T-helper 2 cell treated with Interferon-gamma antibody and Interleukin-4, amounts not matched to agents 5 μg/mL and 100 μg/mL, for 36 hours (primary cell): Measurements from ENCODE around the gene CETN2.

Source experiments
- DNase-seq: peaks from one replicate; pipeline ENCODE4 v3.0.0; 2021; ENCODE audit warnings: low spot score
- H3K27ac Mint-ChIP-seq: one replicate; pipeline ENCODE4 v1.8.0; 2021; ENCODE audit warnings: mild to moderate bottlenecking, mixed read lengths
- H3K27me3 Mint-ChIP-seq: one replicate; pipeline ENCODE4 v1.8.0; 2021; ENCODE audit warnings: low read depth, mixed read lengths
- H3K36me3 Mint-ChIP-seq: one replicate; pipeline ENCODE4 v1.8.0; 2021; ENCODE audit warnings: low read depth, mixed read lengths
- H3K4me1 Mint-ChIP-seq: one replicate; pipeline ENCODE4 v1.8.0; 2021; ENCODE audit warnings: low read depth, mixed read lengths
- H3K4me3 Mint-ChIP-seq: one replicate; pipeline ENCODE4 v1.8.0; 2022; ENCODE audit warnings: mild to moderate bottlenecking, moderate library complexity, mixed read lengths
- H3K9me3 Mint-ChIP-seq: one replicate; pipeline ENCODE4 v1.8.0; 2021; ENCODE audit warnings: mixed read lengths

Gene CETN2

DNA sequence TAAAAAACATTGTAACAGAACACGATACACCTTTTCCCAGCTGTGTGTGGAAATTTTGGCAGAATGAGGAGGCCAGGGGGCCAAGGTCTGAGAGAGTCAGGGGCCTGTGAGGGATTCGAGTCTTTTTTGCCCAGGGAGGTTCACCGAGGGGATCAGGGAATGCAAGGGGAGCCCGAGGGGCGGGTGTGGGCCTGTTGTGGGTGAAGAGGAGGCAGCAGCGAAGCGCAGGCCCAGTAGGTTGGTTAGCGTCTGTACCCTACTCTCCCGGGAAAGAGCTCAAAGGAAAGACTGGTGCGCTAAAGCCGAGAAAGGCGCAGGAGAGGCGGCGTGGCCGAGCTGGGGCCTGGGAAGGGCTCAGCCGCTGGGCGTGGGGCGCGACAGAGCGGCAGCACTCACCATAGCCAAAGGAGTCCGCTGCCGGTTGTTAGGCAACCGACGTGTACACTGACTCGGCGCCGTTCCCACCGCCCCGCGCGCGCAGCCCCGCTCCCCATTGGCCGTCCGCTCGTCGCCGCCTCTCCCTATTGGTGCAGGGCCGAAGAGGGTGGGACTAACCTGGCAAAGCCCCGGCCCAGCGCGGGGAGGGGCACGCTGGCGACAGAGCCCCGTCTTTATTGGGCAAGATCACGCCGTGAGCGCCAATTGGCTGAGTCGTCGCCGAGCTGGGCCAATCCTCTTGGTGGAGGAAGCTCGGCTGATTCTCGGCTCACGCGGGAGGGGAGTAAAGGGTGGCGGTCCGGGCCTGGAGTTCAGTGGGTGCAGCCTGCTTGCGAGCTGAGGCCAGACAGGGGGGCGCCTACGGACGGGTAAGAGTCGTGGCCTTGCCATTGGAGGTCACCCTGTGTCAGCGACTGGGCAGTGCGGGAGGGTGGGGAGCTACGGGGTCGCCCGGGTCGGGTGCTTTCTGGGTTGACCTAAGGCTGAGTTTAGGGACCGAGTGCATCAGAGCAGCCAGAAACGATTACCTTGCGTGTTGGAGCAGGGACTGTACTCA, at the start of gene CETN2, which contains the start of gene NSDHL:
TSS of gene CETN2 (minus strand) at position 446 of the 994 bp plus-strand sequence. CDS start at position 399, 47 bp downstream.
TSS of gene NSDHL (plus strand) at position 752 of the 994 bp plus-strand sequence. CDS start 15,262 bp downstream, outside the sequence.
- H3K9me3 Mint-ChIP-seq = no peaks in the 10 kb centered on the region
- H3K27ac Mint-ChIP-seq = peak within 1 kb of the TSS; percentile 95
- H3K36me3 Mint-ChIP-seq = peaks cover 15% of the 10 kb centered on the region
- peaks cover 17% of the 10 kb centered on the region for H3K4me1 Mint-ChIP-seq
- no peaks in the 10 kb centered on the region for H3K27me3 Mint-ChIP-seq
- peak; percentile 91 for DNase-seq
- H3K4me3 Mint-ChIP-seq = peak within 1 kb of the TSS; percentile 94

DNA sequence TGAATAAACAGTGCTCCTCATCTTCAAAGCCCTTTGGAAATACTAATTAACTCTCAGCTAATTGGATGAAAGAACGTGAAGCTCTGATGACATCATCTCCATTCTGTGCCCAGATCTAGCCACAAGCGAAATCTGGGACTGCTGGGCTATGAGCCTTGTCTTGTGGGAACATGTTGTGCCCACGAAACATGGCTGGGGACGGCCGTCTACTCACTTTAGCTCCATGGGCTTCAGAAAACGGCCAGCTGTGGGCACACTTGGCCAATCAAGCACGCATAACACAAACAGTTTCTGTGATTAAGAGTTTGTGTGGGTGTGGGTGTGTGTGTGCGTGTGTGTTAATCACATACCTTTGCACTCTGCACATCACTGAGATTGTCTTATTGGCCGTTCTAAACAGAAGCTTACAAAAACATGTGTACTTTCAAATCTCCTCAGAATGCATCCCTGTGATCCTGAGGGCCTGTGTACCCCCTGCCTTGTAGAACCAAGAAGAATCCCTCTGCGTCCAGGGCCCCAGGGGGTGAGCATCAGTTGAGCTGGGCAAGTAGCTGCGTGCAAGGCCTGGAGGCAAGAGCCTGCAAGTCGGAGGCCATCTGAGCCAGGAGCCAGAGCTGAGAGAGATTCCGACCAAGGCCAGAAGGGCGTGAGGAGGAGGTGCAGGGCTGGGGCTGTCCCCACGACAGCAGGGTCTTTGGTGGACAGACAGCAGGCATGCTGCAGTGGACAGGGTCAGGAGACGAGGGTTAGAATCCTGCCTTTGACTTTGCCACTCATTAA, 48.6 kb upstream of the CETN2 start:
- Mint-ChIP-seq H3K9me3 (no peaks in the 10 kb centered on the region), H3K27ac (no peak overlapping the region), H3K27me3 (no peaks in the 10 kb centered on the region), H3K4me3 (no peak overlapping the region), H3K36me3 (no peaks in the 10 kb centered on the region), H3K4me1 (no peaks in the 10 kb centered on the region)
- no peak for DNase-seq

DNA sequence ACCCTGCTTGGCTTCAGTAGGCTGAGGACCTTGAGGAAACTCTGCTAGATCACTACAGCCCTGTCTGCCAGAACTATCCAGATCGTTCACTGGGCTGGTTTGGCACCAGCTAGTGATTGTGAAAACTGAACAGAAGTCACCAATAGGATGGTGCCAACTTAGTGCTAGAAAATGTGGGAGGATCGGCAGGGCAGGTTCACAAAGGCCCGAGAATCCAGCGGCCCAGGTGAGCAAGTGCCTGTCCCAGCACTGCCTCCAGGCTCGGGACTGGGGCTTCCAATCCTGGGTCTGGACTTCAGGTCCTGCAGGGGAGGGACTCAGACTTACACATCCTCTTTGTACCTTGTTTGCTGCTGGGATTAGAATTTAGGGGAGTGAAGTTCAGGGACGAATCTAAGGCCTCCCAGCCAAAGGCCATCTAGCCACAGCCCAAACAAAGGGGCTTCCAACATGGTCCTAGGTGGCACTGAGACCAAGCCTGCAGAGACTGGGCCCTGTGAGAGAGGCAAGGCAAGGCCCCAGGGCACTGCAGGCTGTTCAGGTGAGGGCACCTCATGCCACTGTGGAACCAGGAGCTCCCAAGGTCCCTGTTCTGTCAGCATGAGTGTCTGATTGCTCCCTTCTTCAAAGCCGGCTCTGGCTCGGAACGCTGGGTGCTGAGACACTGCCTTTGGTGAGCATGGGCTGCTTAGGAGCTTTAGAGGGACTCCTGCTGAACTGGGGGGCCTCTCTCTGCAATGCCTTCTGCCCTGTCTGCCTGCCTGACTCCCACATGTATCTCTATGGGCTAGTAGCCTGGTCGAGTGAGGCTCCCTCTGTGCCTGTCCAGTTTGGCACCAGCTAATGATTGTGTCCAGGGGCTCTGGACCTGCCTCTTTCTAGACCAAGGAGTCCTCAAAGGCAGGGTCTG, 46.6 kb upstream of the CETN2 start:
- H3K36me3 Mint-ChIP-seq = no peaks in the 10 kb centered on the region
- H3K27ac Mint-ChIP-seq = no peak overlapping the region
- no peaks in the 10 kb centered on the region for H3K9me3 Mint-ChIP-seq
- H3K4me1 Mint-ChIP-seq = peaks cover 4% of the 10 kb centered on the region
- no peaks in the 10 kb centered on the region for H3K27me3 Mint-ChIP-seq
- no peak for DNase-seq
- H3K4me3 Mint-ChIP-seq = no peak overlapping the region

DNA sequence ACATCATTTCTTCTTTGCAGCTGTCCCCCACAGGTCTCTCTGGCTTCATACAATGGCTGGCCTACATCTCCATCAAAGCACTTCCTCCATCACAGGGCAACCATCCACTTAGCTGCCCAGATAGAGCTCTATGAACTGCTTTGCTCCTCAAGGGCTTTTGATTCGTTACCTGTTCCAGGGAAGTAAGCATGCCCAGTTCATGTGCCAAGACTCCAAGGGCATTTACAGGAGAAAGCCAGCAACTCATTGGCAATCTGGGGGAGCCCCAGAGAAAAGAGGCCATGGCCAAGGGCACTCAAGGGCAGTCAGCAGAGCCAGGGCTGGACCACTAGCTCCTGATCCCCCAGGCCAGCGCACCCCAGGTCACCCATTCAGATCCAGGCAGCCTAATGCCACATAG, 42.8 kb upstream of the CETN2 start:
- Mint-ChIP-seq H3K9me3 (no peaks in the 10 kb centered on the region), H3K4me3 (no peak overlapping the region), H3K27me3 (no peaks in the 10 kb centered on the region), H3K4me1 (peaks cover 8% of the 10 kb centered on the region), H3K36me3 (peaks cover 7% of the 10 kb centered on the region), H3K27ac (peak overlapping the region; percentile 57)
- no peak for DNase-seq

DNA sequence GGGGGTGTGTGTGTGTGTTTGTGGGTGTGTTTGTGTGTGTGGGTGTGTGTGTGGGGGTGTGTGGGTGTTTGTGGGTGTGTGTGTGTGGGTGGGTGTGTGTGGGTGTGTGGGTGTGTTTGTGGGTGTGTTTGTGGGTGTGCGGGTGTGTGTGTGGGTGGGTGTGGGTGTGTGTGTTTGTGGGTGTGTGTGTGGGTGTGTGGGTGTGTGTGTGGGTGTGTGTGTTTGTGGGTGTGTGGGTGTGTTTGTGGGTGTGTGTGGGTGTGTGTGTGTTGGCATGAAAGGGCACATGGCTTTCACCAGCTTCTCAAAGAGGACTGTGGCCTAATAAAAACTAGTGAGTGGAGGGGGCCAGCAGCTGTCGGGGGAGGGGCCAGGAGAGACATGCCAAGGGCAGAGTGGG, 42.0 kb upstream of the CETN2 start:
- Mint-ChIP-seq H3K9me3 (no peaks in the 10 kb centered on the region), H3K36me3 (peaks cover 7% of the 10 kb centered on the region), H3K27ac (peak overlapping the region; percentile 26), H3K4me1 (peaks cover 8% of the 10 kb centered on the region), H3K27me3 (no peaks in the 10 kb centered on the region), H3K4me3 (no peak overlapping the region)
- no peak for DNase-seq

DNA sequence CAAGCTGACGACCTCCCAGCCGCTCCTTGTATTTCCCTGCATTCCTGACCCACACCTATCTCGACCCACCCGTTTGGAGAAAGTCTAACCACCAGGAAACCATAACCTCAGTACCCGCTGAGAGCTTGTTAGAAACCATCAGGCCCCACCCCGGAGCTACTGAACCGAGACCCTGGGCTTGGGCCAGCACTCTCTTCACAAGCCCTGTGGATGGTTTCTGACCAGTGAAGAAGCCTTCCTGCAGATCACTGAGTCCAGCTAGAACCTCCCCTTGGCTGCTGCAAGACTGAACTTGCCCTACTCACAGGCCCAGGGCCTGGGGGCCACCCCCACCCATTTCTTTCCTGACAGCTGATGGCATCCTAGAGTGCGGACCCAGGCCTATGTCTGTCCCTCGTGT, 40.7 kb upstream of the CETN2 start:
- Mint-ChIP-seq H3K9me3 (no peaks in the 10 kb centered on the region), H3K27me3 (no peaks in the 10 kb centered on the region), H3K4me1 (peaks cover 8% of the 10 kb centered on the region), H3K36me3 (peaks cover 7% of the 10 kb centered on the region), H3K4me3 (no peak overlapping the region), H3K27ac (no peak overlapping the region)
- DNase-seq = no peak

- peaks cover 7% of the 10 kb centered on the region for H3K36me3 Mint-ChIP-seq
- H3K4me1 Mint-ChIP-seq = peaks cover 8% of the 10 kb centered on the region
- no peak overlapping the region for H3K27ac Mint-ChIP-seq
- no peaks in the 10 kb centered on the region for H3K27me3 Mint-ChIP-seq
- DNase-seq = no peak
- H3K4me3 Mint-ChIP-seq = no peak overlapping the region
- H3K9me3 Mint-ChIP-seq = no peaks in the 10 kb centered on the region
These were observed 39.4 kb upstream of the CETN2 start for GRCh38 chrX:152869972-152870371.

- Mint-ChIP-seq H3K4me3 (no peak overlapping the region), H3K27me3 (no peaks in the 10 kb centered on the region), H3K4me1 (no peaks in the 10 kb centered on the region), H3K9me3 (no peaks in the 10 kb centered on the region), H3K36me3 (peaks cover 9% of the 10 kb centered on the region), H3K27ac (no peak overlapping the region)
- DNase-seq = no peak
These were observed 35.8 kb upstream of the CETN2 start for GRCh38 chrX:152866386-152866785.

DNA sequence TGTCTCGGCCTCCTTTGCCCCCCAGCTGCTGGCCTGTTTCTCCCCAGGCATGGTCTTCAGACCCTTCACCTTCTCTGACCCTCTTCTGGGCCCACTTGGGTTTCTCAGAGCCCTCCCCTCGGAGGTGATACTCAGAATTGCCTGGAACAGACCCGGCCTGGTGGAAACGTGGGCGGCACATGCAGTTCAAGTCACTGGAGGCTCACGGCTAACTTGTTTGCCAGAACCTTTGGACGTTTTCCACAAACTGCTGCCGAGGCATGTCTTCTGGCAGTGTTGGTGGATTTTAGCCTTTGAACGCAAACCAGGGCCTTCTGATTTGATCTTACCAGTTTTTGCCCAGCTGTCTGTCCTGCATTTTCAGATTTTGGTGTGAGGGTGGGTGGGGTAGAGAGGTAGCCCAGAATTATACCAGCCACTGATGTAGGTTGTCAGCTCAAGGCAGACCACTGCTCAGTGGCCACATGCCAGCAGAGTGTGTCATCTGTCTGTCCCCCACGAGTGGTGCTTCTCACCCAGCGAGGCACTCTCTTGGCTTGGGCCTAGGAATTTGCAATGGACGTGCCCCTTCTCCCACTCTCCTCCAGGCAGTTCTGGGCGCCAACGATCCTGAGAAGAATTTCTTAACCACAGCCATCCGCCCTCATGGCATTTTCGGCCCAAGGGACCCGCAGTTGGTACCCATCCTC, 34.8 kb upstream of the CETN2 start:
- no peaks in the 10 kb centered on the region for H3K4me1 Mint-ChIP-seq
- H3K27ac Mint-ChIP-seq = no peak overlapping the region
- H3K9me3 Mint-ChIP-seq = no peaks in the 10 kb centered on the region
- H3K4me3 Mint-ChIP-seq = no peak overlapping the region
- no peak for DNase-seq
- peaks cover 11% of the 10 kb centered on the region for H3K36me3 Mint-ChIP-seq
- H3K27me3 Mint-ChIP-seq = no peaks in the 10 kb centered on the region

GRCh38 chrX:152861826-152862225, 31.3 kb upstream of the CETN2 start:
- H3K27ac Mint-ChIP-seq = no peak overlapping the region
- H3K4me1 Mint-ChIP-seq = no peaks in the 10 kb centered on the region
- H3K36me3 Mint-ChIP-seq = peaks cover 9% of the 10 kb centered on the region
- no peaks in the 10 kb centered on the region for H3K27me3 Mint-ChIP-seq
- no peak overlapping the region for H3K4me3 Mint-ChIP-seq
- DNase-seq = no peak
- H3K9me3 Mint-ChIP-seq = no peaks in the 10 kb centered on the region

DNA sequence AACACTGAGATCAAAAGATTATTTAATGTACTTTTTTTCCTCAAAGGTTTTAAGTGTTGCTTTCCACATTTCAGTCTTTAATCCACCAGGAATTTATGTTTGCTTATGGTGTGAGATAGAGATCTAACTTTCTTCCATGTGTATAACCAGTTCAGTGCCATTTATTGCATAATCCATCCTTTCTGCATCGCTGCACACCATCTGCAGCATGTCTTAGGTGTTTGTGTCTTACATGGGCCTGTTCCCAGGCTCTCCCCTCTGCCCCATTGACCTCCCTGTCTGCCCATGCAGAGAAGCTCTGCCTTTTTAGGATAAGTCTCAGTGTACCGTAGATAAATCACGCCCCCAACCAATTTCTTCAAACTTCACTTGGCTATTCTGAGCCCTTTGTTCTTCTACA, 30.6 kb upstream of the CETN2 start:
- Mint-ChIP-seq H3K4me3 (no peak overlapping the region), H3K9me3 (no peaks in the 10 kb centered on the region), H3K27ac (no peak overlapping the region), H3K36me3 (peaks cover 9% of the 10 kb centered on the region), H3K27me3 (no peaks in the 10 kb centered on the region), H3K4me1 (no peaks in the 10 kb centered on the region)
- DNase-seq = no peak

GRCh38 chrX:152853986-152854385, 23.4 kb upstream of the CETN2 start:
- no peak for DNase-seq
- Mint-ChIP-seq H3K4me3 (no peak overlapping the region), H3K4me1 (peaks cover 10% of the 10 kb centered on the region), H3K27ac (no peak overlapping the region), H3K9me3 (no peaks in the 10 kb centered on the region), H3K27me3 (no peaks in the 10 kb centered on the region), H3K36me3 (peaks cover 22% of the 10 kb centered on the region)

- no peak overlapping the region for H3K4me3 Mint-ChIP-seq
- no peaks in the 10 kb centered on the region for H3K27me3 Mint-ChIP-seq
- peaks cover 10% of the 10 kb centered on the region for H3K4me1 Mint-ChIP-seq
- no peak overlapping the region for H3K27ac Mint-ChIP-seq
- DNase-seq = no peak
- H3K36me3 Mint-ChIP-seq = peaks cover 28% of the 10 kb centered on the region
- no peaks in the 10 kb centered on the region for H3K9me3 Mint-ChIP-seq
These were observed 19.9 kb upstream of the CETN2 start for GRCh38 chrX:152850465-152850864.
